Esophagus muscularis mucosa (tissue), 3 donors: ENCODE data around the gene ARL1.

Experiments
- POLR2A ChIP-seq: fragments of 450-650 bp; IDR thresholded peaks from one replicate; pipeline ENCODE4 v1.6.1; 2017; ENCODE audit warnings: antibody characterized with exemption, moderate library complexity, mild to moderate bottlenecking, low read depth
- POLR2AphosphoS5 ChIP-seq, 2 donors: sonication (generic); formaldehyde crosslinking; IDR thresholded peaks; one replicate each; pipeline ENCODE4 v1.6.1; 2017; ENCODE audit warnings: antibody characterized with exemption in 2 of 2
- TF ChIP-seq, protein P1 (sequence below), 3 experiments: fragments of 200-600 bp in 2 of 3; fragments of 450-650 bp in 1 of 3; sonication (generic) in 2 of 3; IDR thresholded peaks; one replicate each; pipeline ENCODE4 v1.5.1; 2017 to 2019; ENCODE audit warnings: antibody characterized with exemption in 3 of 3, mild to moderate bottlenecking in 2 of 3, moderate library complexity in 1 of 3

DNA sequence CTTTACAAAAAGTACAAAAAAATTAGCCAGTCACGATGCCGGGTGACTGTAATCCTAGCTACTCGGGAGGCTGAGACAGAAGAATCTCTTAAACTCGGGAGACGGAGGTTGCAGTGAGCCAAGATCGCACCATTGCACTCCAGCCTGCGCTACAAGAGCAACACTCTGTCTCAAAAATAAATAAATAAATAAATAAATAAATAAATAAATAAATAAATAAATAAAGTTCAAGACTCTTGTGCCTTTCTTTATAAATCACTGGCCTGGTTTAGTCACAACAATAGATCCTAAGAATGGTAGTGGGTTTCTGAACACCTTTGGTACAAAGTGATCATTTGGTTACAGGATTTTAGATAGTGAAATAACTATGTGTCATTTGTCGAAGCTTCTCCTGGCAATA is 46.1 kb downstream of the ARL1 start:
- TF ChIP-seq POLR2A (no peak), POLR2AphosphoS5 (IDR thresholded peaks at IDR 0.05) (no peak)
- TF ChIP-seq, protein P1, sequence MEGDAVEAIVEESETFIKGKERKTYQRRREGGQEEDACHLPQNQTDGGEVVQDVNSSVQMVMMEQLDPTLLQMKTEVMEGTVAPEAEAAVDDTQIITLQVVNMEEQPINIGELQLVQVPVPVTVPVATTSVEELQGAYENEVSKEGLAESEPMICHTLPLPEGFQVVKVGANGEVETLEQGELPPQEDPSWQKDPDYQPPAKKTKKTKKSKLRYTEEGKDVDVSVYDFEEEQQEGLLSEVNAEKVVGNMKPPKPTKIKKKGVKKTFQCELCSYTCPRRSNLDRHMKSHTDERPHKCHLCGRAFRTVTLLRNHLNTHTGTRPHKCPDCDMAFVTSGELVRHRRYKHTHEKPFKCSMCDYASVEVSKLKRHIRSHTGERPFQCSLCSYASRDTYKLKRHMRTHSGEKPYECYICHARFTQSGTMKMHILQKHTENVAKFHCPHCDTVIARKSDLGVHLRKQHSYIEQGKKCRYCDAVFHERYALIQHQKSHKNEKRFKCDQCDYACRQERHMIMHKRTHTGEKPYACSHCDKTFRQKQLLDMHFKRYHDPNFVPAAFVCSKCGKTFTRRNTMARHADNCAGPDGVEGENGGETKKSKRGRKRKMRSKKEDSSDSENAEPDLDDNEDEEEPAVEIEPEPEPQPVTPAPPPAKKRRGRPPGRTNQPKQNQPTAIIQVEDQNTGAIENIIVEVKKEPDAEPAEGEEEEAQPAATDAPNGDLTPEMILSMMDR (IDR thresholded peaks at IDR 0.05) = no peak
